Fibroblast of villous mesenchyme (primary cell): ENCODE data around the gene UMOD. TPM values are rescaled to one million over a fixed set of nuclear protein-coding genes. Genes with fewer than 3 reads are reported as not detected.

Source experiments
- DNase-seq: peaks from one replicate; pipeline ENCODE4 v3.0.0-alpha.2; 2010; ENCODE audit warnings: low read depth
- H3K4me3 ChIP-seq: 2 replicates; pipeline ENCODE4 v1.5.1; 2011; ENCODE audit warnings: low read depth, mild to moderate bottlenecking, low read length
- CTCF ChIP-seq: IDR thresholded peaks from 2 replicates; pipeline ENCODE4 v1.5.1; 2012; ENCODE audit warnings: low read depth, mild to moderate bottlenecking, low read length; ENCODE audit not compliant: insufficient read depth
- total RNA-seq: library from RNA; depleted of rRNA; stranded (reverse); fragments of >200 nt; gene quantifications from 2 replicates; pipeline ENCODE4 v1.2.3, GENCODE V29; 2012

The UMOD gene
- total RNA-seq, 1 donor: not detected

GRCh38 chr16:20300312-20301097 lies 52.0 kb downstream of the UMOD start:
- DNase-seq: peak; percentile 25
- TF ChIP-seq CTCF: peak; percentile 63
- H3K4me3 ChIP-seq: no peak overlapping the region

DNA sequence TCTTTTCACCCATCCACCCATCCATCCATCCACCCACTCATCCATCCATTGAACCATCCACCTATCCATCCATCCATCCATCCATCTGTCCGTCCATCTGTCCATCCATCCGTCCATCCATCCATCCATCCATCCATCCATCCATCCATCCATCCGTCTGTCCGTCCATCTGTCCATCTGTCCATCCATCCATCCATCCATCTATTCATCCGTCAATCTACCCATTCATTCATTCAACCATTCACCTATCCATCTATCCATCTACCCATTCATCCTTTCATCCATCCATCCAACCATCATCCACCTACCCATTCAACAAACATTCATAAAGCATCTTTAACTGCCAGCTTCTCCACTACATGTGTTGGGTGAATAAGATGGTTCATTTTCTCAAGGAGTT lies 54.1 kb downstream of the UMOD start:
- H3K4me3 ChIP-seq: no peak overlapping the region
- TF ChIP-seq CTCF: no peak
- DNase-seq: no peak

DNA sequence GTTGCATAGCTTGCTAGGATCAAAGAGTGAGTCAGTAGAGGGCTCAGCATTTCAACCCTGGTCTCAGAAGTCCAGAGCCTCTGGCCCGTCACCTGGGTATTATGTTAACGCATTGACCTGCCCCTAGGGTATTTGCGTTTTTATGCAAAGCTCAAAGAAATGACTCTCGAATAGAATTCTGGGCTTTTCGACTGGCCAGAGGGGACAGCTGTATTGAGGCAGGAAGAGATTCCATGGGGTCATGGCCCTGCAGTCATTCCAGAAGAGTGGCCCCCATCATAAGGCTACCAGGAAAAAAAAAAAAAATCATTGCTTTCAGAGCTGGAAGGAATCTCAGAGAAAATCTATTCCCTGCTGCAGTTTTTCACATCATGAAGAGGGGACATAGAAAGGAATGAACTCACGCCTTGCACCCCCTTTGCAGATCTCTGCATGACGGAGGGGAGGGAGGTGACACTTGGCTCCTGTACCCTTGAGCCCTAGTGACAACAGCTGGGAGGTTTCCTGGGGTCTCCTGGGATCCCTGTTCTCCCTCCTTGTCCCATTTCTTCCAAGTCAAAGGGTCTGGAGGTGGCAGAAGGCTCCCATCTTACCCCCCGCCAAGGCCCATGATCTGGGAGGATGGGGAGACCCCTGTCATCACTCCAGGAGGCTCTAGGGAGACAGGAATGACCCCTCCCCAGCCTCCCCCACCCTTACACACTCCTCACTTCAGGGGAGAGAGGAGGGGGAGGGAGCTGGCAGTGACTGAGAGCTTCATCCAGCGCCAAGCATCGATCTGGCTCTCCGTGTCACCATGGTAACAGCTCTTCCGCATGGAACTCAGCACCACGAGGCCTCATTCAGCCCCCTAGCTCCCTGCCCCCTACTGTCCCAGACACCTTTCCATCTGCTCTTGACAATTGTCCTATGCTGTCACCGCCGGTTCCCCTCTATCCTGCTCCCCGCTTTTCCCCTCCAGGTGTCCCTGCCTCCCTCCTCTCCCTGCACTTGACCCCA lies 61.0 kb downstream of the UMOD start:
- no peak for TF ChIP-seq CTCF
- H3K4me3 ChIP-seq: no peak overlapping the region
- no peak for DNase-seq

DNA sequence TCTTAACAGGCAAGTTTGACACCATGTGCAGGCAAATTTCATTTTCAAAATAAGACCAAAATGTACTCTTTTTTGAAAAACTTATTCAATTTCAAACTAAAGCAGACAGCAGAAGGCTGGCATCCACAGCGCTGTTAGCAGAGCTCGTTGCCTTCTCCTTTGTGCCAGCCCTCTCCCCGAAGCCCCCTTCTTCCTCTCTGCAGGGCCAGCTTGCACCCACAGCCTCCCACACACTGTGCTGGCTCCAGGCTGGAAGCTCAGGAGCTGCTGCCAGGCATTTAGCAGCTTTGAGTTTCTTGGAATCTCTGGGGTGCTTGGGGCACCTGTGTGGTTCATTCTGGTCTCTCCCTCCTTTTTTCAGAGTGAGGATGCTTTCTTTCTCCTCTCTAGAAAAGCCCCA lies 62.9 kb downstream of the UMOD start:
- no peak for TF ChIP-seq CTCF
- H3K4me3 ChIP-seq: no peak overlapping the region
- no peak for DNase-seq

DNA sequence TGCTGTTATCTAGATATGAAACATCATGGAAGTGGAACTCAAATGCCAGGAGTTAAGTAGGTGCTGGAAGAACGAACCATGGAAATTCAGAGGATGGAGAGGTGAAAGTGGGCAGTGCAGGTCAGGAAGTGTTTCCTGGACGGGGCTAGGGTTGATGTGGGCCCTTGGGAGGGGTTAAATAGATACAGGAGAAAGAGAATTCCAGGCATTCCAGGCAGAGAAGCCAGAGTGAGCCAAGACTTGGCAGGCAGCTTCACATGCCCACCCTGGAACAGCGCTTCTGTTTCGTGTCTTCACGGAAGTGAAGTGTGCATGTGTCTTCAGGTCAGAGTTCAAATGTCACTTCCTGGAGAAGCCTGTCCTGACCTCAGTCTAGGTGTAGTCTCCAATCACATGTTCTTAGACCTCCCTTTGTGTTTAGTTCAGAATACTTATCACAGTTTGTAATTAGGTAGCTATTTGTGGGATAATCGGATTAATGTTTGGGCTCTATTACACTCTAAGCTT lies 66.5 kb downstream of the UMOD start:
- no peak for TF ChIP-seq CTCF
- DNase-seq: no peak
- H3K4me3 ChIP-seq: no peak overlapping the region

Other genes starting within 250 kb of the UMOD start
- gene GP2, start 25.2 kb downstream of the UMOD start, total RNA-seq: not detected in 2 replicates
- not detected in 2 replicates for gene PDILT, start 52.0 kb upstream of the UMOD start, total RNA-seq
- under 0.01 TPM in 1 of 2 replicates, not detected in the other for gene ACSM5, start 56.8 kb upstream of the UMOD start, total RNA-seq
- gene ACSM2A, start 98.8 kb upstream of the UMOD start, total RNA-seq: not detected in 2 replicates
- not detected in 2 replicates for gene ACSM2B, start 223.7 kb upstream of the UMOD start, total RNA-seq